22Rv1 (cell line): Measurements from ENCODE around the gene TNIP1.

Experiments used
- CTCF ChIP-seq: fragments of 450-650 bp; IDR thresholded peaks from 2 replicates; pipeline ENCODE4 v1.5.1; 2017; ENCODE audit warnings: mild to moderate bottlenecking
- ZFX ChIP-seq: fragments of 450-650 bp; IDR thresholded peaks from 2 replicates; pipeline ENCODE4 v1.6.1; 2017; ENCODE audit warnings: antibody characterized with exemption, borderline replicate concordance

- TF ChIP-seq CTCF, result no peak
- no peak for TF ChIP-seq ZFX
Measured at GRCh38 chr5:151031554-151031953, 49.3 kb downstream of the TNIP1 start.
